Kidney epithelial cell (primary cell): ENCODE results near the gene ELOVL7. TPM values are rescaled to one million over a fixed set of nuclear protein-coding genes. Genes with fewer than 3 reads are reported as not detected.

ENCODE experiments used
- DNase-seq: peaks from one replicate; pipeline ENCODE4 v3.0.0-alpha.2; 2010; ENCODE audit warnings: low read depth
- H3K27me3 ChIP-seq: 2 replicates; pipeline ENCODE4 v1.6.0; 2011; ENCODE audit warnings: low read length; ENCODE audit not compliant: control insufficient read depth, insufficient read depth
- H3K36me3 ChIP-seq: 2 replicates; pipeline ENCODE4 v1.5.1; 2011; ENCODE audit warnings: low read length; ENCODE audit not compliant: control insufficient read depth, insufficient read depth
- H3K4me3 ChIP-seq: 2 replicates; pipeline ENCODE4 v1.5.1; 2011; ENCODE audit warnings: low read depth, mild to moderate bottlenecking, control low read depth, low read length
- total RNA-seq: library from RNA; depleted of rRNA; stranded (reverse); fragments of >200 nt; gene quantifications from 2 replicates; pipeline ENCODE4 v1.2.3, GENCODE V29; 2015
- TF ChIP-seq, protein P1 (sequence below): IDR thresholded peaks from 2 replicates; pipeline ENCODE4 v1.5.1; 2011; ENCODE audit warnings: mild to moderate bottlenecking, moderate library complexity, low read length, control low read depth, inconsistent platforms; ENCODE audit not compliant: insufficient read depth, poor library complexity, severe bottlenecking

The ELOVL7 gene
- total RNA-seq, 1 donor from 2014 or later: 35.3 TPM

DNA sequence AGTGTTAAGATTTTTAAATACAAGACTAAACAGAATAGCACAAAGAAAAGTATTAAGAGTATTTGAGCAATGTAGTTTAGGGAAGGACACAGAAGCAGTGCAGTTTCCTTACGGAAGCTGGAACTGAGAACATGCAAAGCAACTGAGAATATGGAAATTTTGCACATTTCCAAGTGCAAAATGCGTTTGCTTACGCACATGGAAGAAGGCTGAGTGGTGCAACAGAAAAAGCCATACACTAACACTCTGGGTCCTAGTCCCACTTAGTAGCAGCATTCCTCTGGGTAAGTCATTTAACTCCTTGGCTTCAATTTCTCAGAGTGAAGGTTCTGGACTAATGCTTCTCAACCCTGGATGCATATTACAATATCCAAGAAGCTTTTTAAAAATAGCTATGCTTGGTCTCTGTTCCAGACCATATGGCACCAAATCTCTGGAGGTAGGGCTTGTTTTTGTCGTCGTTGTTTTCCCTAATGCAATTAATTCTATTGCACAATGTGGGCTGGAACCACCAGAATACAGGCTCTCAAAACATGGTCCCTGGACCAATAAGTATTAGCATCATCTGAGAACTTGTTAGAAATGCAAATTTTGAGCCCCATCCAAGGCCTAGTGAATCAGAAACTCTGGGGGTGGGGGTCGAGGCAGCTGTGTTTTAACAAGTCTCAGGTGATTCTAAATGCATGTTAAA lies 78.9 kb downstream of the ELOVL7 start:
- DNase-seq: no peak
- TF ChIP-seq, protein P1, sequence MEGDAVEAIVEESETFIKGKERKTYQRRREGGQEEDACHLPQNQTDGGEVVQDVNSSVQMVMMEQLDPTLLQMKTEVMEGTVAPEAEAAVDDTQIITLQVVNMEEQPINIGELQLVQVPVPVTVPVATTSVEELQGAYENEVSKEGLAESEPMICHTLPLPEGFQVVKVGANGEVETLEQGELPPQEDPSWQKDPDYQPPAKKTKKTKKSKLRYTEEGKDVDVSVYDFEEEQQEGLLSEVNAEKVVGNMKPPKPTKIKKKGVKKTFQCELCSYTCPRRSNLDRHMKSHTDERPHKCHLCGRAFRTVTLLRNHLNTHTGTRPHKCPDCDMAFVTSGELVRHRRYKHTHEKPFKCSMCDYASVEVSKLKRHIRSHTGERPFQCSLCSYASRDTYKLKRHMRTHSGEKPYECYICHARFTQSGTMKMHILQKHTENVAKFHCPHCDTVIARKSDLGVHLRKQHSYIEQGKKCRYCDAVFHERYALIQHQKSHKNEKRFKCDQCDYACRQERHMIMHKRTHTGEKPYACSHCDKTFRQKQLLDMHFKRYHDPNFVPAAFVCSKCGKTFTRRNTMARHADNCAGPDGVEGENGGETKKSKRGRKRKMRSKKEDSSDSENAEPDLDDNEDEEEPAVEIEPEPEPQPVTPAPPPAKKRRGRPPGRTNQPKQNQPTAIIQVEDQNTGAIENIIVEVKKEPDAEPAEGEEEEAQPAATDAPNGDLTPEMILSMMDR: no peak
- Histone ChIP-seq H3K36me3 (peaks cover 1% of the 10 kb centered on the region), H3K27me3 (no peaks in the 10 kb centered on the region), H3K4me3 (no peak overlapping the region)

GRCh38 chr5:60763061-60763460 lies 81.0 kb downstream of the ELOVL7 start:
- H3K4me3 ChIP-seq: no peak overlapping the region
- DNase-seq: no peak
- no peaks in the 10 kb centered on the region for H3K36me3 ChIP-seq
- TF ChIP-seq, protein P1: no peak
- H3K27me3 ChIP-seq: no peaks in the 10 kb centered on the region

- Histone ChIP-seq H3K4me3 (no peak overlapping the region), H3K36me3 (no peaks in the 10 kb centered on the region), H3K27me3 (no peaks in the 10 kb centered on the region)
- TF ChIP-seq, protein P1: no peak
- no peak for DNase-seq
Observed at GRCh38 chr5:60754495-60754894, 89.6 kb downstream of the ELOVL7 start.

- H3K36me3 ChIP-seq: no peaks in the 10 kb centered on the region
- H3K4me3 ChIP-seq: no peak overlapping the region
- H3K27me3 ChIP-seq: no peaks in the 10 kb centered on the region
- DNase-seq: no peak
- TF ChIP-seq, protein P1: no peak
Observed at GRCh38 chr5:60744682-60745081, 99.4 kb downstream of the ELOVL7 start.

GRCh38 chr5:60743511-60744314 lies 100.4 kb downstream of the ELOVL7 start:
- Histone ChIP-seq H3K36me3 (no peaks in the 10 kb centered on the region), H3K27me3 (no peaks in the 10 kb centered on the region), H3K4me3 (no peak overlapping the region)
- TF ChIP-seq, protein P1: no peak
- DNase-seq: no peak
